Neuron (in vitro differentiated cells): Measurements from ENCODE around the gene CBX1.

Source experiments
- H2AFZ ChIP-seq: one replicate; pipeline ENCODE4 v1.6.1; 2013; ENCODE audit warnings: low read depth, mild to moderate bottlenecking, inconsistent platforms, low read length, moderate library complexity
- H3K27me3 ChIP-seq: one replicate; pipeline ENCODE4 v1.6.1; 2013; ENCODE audit warnings: low read length; ENCODE audit not compliant: insufficient read depth
- H3K36me3 ChIP-seq: one replicate; pipeline ENCODE4 v1.6.1; 2013; ENCODE audit warnings: low read length; ENCODE audit not compliant: insufficient read depth
- H3K4me1 ChIP-seq: one replicate; pipeline ENCODE4 v1.6.1; 2013; ENCODE audit warnings: low read length; ENCODE audit not compliant: insufficient read depth
- H3K4me3 ChIP-seq: 2 replicates; pipeline ENCODE4 v1.5.1; 2013; ENCODE audit warnings: mild to moderate bottlenecking, low read length, moderate library complexity
- H3K9me3 ChIP-seq: one replicate; pipeline ENCODE4 v1.6.1; 2013; ENCODE audit warnings: low read length

The CBX1 gene

DNA sequence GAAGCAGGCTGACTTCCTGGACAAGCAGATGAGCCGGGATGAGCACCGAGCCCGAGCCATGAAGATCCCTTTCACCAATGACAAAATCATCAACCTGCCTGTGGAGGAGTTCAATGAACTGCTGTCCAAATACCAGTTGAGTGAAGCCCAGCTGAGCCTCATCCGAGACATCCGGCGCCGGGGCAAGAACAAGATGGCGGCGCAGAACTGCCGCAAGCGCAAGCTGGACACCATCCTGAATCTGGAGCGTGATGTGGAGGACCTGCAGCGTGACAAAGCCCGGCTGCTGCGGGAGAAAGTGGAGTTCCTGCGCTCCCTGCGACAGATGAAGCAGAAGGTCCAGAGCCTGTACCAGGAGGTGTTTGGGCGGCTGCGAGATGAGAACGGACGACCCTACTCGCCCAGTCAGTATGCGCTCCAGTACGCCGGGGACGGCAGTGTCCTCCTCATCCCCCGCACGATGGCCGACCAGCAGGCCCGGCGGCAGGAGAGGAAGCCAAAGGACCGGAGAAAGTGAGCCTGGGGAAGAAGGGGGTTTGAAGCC, 42.1 kb downstream of the CBX1 start:
- Histone ChIP-seq H3K4me1 (peaks cover 18% of the 10 kb centered on the region), H3K27me3 (no peaks in the 10 kb centered on the region), H3K36me3 (peaks cover 82% of the 10 kb centered on the region), H3K9me3 (no peaks in the 10 kb centered on the region), H3K4me3 (no peak overlapping the region), H2AFZ (no peak overlapping the region)

GRCh38 chr17:48058393-48059124, 42.7 kb downstream of the CBX1 start:
- Histone ChIP-seq H3K27me3 (no peaks in the 10 kb centered on the region), H3K36me3 (peaks cover 78% of the 10 kb centered on the region), H3K9me3 (no peaks in the 10 kb centered on the region), H3K4me1 (peaks cover 24% of the 10 kb centered on the region), H3K4me3 (no peak overlapping the region), H2AFZ (no peak overlapping the region)

GRCh38 chr17:48057626-48058025, 43.7 kb downstream of the CBX1 start:
- Histone ChIP-seq H3K27me3 (no peaks in the 10 kb centered on the region), H2AFZ (no peak overlapping the region), H3K36me3 (peaks cover 80% of the 10 kb centered on the region), H3K9me3 (no peaks in the 10 kb centered on the region), H3K4me1 (peaks cover 34% of the 10 kb centered on the region), H3K4me3 (no peak overlapping the region)

DNA sequence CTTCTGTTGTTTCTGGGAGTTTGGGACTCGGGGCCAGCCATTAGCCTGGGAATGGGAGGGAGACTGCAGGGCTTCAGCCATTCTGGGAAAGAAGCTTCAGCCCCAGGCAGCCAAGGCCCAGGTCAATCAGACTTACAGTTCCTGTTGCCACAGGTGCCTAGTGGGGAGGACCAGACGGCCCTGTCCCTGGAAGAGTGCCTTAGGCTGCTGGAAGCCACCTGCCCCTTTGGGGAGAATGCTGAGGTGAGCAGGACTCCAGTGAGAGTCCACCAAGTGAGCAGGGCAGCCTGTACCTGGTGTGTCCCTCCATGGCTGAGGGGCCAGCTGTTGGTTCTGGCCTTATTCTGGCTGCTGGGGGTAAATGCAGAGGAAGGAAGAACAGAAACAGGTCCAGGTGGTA, 44.4 kb downstream of the CBX1 start:
- H3K4me1 ChIP-seq, result peaks cover 41% of the 10 kb centered on the region
- peaks cover 77% of the 10 kb centered on the region for H3K36me3 ChIP-seq
- H3K4me3 ChIP-seq, result no peak overlapping the region
- H3K9me3 ChIP-seq, result no peaks in the 10 kb centered on the region
- H2AFZ ChIP-seq, result no peak overlapping the region
- H3K27me3 ChIP-seq, result no peaks in the 10 kb centered on the region

- no peak overlapping the region for H2AFZ ChIP-seq
- H3K27me3 ChIP-seq, result no peaks in the 10 kb centered on the region
- peaks cover 47% of the 10 kb centered on the region for H3K4me1 ChIP-seq
- no peak overlapping the region for H3K4me3 ChIP-seq
- H3K36me3 ChIP-seq, result peaks cover 76% of the 10 kb centered on the region
- no peaks in the 10 kb centered on the region for H3K9me3 ChIP-seq
Measured at GRCh38 chr17:48056246-48056745, 45.0 kb downstream of the CBX1 start.

DNA sequence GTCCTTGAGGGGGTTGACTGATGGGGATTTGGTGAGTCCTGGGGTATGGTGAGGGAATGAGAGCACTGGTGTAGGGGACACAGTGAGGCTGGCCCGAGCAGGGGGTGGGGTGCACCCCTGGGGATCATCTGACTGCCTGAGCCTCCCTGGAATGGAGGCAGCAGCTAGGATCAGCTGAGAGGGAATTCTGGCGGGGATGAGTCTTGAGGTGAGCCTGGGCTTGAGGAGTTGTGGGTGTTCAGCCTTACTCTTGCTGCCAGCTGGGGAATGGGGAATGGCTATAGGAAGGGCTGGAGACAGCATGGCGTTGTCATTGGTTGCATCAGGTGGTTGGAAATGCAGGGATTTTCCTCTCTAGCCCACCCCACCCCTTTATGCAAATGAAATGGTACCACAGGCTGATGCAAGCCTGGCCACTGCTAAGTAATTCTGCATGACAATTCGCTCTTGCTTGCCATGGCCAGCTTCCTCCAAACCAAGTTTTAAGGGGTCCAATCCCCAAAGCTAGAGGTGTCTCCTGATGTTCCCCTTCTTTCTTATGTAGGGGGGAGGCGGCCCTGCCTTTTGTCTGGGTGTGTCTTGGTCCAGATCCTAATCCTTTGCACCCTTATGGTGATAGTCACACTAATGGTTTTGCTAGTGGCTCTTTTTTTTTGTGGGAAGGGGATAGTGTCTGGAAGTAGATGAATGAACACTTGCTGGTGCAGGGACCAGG, 45.6 kb downstream of the CBX1 start:
- no peak overlapping the region for H3K4me3 ChIP-seq
- H3K4me1 ChIP-seq, result peaks cover 53% of the 10 kb centered on the region
- no peaks in the 10 kb centered on the region for H3K9me3 ChIP-seq
- no peak overlapping the region for H2AFZ ChIP-seq
- no peaks in the 10 kb centered on the region for H3K27me3 ChIP-seq
- H3K36me3 ChIP-seq, result peaks cover 78% of the 10 kb centered on the region

DNA sequence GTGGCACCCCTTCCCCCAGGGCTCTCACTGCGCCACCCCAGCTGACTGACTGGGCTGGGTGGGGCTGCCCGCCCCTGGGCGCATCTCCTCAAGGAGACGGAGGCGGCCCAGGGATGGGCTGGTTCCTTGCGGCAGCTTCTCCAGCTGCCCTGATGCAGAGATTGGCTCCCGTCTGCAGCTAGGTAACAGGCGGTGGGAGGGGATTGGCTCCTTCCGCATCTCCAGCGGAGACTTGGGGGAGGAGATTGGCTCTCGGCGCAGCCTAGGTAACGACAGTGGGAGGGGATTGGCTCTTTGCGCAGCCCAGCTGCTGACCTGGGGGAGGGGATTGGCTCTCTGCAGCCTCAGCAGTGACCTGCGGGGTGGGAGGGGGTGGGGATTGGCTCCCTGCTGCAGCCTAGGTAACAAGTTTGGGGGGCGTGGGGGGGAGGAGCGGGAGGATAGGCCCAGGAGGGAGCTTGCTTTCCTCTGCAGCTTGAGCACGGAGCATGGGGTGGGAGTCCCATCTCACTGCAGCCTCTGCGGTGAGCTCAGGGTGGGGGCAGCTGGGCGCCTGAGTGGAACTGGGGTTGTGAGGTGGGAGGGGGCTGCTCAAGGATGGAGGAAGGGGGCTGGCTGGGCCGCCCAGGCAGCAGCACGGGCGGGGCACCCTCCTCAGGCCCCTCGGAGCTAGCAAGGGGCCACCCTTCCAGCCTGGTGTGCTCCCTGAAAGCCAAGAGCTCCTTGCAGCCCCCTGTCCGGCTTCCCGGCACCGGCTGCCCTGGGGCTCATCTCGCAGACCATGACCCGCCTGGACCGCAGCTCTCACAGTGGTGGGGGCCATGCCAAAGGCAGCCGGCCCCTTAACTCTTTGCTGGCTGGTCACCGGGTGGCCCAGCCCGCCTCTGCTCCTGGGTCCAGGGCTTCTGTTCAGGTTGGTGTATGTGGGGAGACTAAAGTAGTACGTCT, 46.8 kb downstream of the CBX1 start:
- peaks cover 73% of the 10 kb centered on the region for H3K36me3 ChIP-seq
- peak overlapping the region; percentile 22 for H3K4me3 ChIP-seq
- no peaks in the 10 kb centered on the region for H3K27me3 ChIP-seq
- no peak overlapping the region for H2AFZ ChIP-seq
- no peaks in the 10 kb centered on the region for H3K9me3 ChIP-seq
- peaks cover 62% of the 10 kb centered on the region for H3K4me1 ChIP-seq

DNA sequence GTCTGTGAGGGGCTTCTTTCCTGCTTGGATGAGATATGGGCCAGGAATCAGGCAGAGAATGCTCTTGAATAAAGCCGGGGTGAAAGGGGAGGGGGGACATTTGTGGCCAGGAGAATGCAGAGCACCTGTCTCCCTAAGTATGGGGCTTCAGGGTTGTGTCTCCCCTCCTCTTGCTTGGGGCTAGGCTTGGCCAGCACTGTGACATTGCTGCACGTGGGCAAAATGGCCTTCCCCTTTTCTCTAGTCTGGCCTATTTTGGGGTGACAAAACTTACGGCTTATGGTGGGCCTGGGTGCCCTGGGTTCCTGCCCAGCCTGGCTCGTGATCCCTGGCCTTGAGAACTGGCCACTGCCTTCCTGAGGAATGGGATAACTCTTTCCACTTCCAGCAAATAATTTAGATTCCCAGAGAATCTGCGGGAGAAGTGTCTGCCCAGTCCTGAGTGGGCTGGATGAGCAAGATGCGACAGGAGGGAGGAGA, 47.5 kb downstream of the CBX1 start:
- no peaks in the 10 kb centered on the region for H3K9me3 ChIP-seq
- peaks cover 66% of the 10 kb centered on the region for H3K36me3 ChIP-seq
- no peak overlapping the region for H2AFZ ChIP-seq
- peaks cover 65% of the 10 kb centered on the region for H3K4me1 ChIP-seq
- no peaks in the 10 kb centered on the region for H3K27me3 ChIP-seq
- no peak overlapping the region for H3K4me3 ChIP-seq

DNA sequence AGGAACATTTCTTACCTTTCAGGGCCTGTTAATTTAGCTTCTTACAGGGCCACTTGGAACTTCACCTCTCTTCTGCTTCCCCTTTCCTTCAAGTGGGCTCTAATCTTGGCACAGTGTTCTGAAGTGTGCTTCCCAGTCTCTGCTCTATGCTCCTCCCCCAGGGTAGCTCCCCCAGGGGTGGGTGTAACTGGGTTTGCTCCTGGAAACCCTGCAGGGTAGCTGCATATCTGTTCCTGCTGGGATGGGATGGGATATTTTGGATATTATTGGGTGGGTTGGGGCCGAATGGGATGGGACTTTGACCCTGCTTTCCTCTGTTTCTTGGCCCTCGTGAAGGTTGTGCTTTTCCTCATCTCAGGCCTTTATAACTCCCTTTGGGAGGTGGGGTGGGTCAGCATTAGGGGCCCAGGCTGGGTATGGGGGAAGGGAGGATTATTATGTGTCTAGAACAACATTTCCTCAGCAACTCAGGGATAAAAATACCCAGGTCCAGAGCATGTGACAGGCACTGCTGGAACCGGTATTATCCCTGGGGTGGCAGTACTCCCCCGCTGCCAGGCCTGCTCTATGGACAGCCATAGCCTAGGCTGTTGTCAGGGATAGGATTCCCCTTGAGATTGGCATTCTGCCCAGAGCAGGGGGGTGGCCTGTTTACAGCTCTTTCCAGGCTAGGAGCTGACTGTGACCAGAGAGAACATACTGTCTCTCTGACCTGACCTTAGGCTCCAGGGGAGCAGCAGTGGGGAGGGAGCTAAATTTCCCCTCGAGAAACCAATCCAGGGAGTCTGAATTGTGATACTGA, 48.1 kb downstream of the CBX1 start:
- H2AFZ ChIP-seq, result no peak overlapping the region
- H3K36me3 ChIP-seq, result peaks cover 59% of the 10 kb centered on the region
- H3K4me1 ChIP-seq, result peaks cover 65% of the 10 kb centered on the region
- no peak overlapping the region for H3K4me3 ChIP-seq
- no peaks in the 10 kb centered on the region for H3K9me3 ChIP-seq
- no peaks in the 10 kb centered on the region for H3K27me3 ChIP-seq

DNA sequence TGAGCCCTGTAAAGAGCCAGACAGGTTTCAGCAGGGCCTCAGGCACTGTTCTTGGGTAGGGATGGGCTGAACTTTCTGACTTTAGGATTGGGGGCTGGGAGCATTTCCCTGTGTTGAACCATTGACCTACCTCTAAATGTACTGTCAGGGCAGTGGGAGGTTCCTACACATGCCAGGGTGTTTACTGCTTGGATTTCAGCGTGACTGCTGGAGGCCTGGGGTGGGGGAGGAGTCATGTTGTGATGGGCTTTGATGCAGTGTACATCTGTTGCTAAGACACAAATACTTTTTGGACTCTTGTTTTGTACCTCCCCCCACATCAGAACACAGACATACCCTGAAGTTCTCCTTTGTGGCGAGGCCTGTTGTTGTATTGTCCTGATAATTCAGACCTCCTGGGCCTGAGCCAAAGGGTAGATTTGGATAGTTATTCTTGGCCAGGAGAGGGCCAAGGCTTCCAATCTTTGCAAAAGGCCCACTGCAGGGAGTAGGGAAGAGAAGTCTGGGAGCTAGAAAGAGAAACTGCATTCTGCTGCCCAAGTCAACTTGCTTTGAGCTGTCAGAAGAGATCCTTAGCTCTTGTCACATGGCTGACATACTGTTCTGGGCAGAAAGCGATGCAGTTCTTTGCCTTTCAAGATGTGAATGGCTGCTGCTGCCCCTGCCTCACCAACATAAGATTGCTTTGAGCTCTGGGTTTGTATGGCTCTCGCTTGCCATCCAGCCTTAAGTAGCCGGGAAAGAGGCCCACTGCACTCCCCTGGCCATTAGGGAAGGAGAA, 49.4 kb downstream of the CBX1 start:
- Histone ChIP-seq H3K4me3 (no peak overlapping the region), H3K9me3 (no peaks in the 10 kb centered on the region), H2AFZ (no peak overlapping the region), H3K4me1 (peaks cover 70% of the 10 kb centered on the region), H3K36me3 (peaks cover 47% of the 10 kb centered on the region), H3K27me3 (no peaks in the 10 kb centered on the region)

GRCh38 chr17:48051283-48051682, 50.0 kb downstream of the CBX1 start:
- Histone ChIP-seq H2AFZ (no peak overlapping the region), H3K36me3 (peaks cover 41% of the 10 kb centered on the region), H3K9me3 (no peaks in the 10 kb centered on the region), H3K4me3 (no peak overlapping the region), H3K27me3 (no peaks in the 10 kb centered on the region), H3K4me1 (peaks cover 73% of the 10 kb centered on the region)
